ENCODE measurements around the gene NUP153.
A peak's percentile ranks its signal among the peaks of the same experiment; 100 is the strongest.

Gene NUP153

GRCh38 chr6:17705778-17706579, 746 bp downstream of the NUP153 start:
- Histone ChIP-seq H2AFZ (ENCODE audit: low read length) (peak overlapping the region; percentile 74), H3K4me3 (ENCODE audit: low read length, poor library complexity, severe bottlenecking) (peak overlapping the region; percentile 94), H3K9me2 (replicated peaks; ENCODE audit: low read depth, low read length) (no peaks in the 10 kb centered on the region), H4K20me1 (ENCODE audit: insufficient read depth, low read length, poor library complexity, severe bottlenecking) (peaks cover 39% of the 10 kb centered on the region), H3K4me1 (ENCODE audit: insufficient read depth, low read length, poor library complexity, severe bottlenecking) (peaks cover 18% of the 10 kb centered on the region), H3K9me3 (ENCODE audit: insufficient read depth, low read depth, low read length) (no peaks in the 10 kb centered on the region), H3K79me2 (ENCODE audit: insufficient read depth, low read length) (peaks cover 54% of the 10 kb centered on the region), H3K4me2 (ENCODE audit: low read depth, low read length, poor library complexity, severe bottlenecking) (peak overlapping the region; percentile 78), H3K27me3 (ENCODE audit: insufficient read depth, low read length, poor library complexity, severe bottlenecking) (no peaks in the 10 kb centered on the region), H3K36me3 (ENCODE audit: insufficient read depth, low read length) (no peaks in the 10 kb centered on the region), H3K9ac (ENCODE audit: low read depth, low read length, poor library complexity, severe bottlenecking) (peak overlapping the region; percentile 95), H3F3A (ENCODE audit: low read depth) (peaks cover 7% of the 10 kb centered on the region; the same call in 1 of the 2 replicates)
- TF ChIP-seq EZH2phosphoT487 (IDR thresholded peaks at IDR 0.05; ENCODE audit: borderline replicate concordance) (no peak), CTCF (conservative IDR thresholded peaks at IDR 0.05; ENCODE audit: low read length) (peak; percentile 31; the same call in 1 of the 2 replicates)

- H2AFZ ChIP-seq (ENCODE audit: low read length) = peak overlapping the region; percentile 9; the same call in 1 of the 2 replicates
Measured at GRCh38 chr6:17705428-17705777, 1.3 kb downstream of the NUP153 start.

GRCh38 chr6:17703256-17703694, 3.5 kb downstream of the NUP153 start:
- Histone ChIP-seq H3K36me3 (ENCODE audit: insufficient read depth, low read length) (0 out of 2 replicates have a peak, but pooled peaks cover under 1% of the 10 kb centered on the region), H3F3A (ENCODE audit: low read depth) (peaks cover 7% of the 10 kb centered on the region; the same call in 1 of the 2 replicates), H3K9me2 (replicated peaks; ENCODE audit: low read depth, low read length) (no peaks in the 10 kb centered on the region), H3K4me1 (ENCODE audit: insufficient read depth, low read length, poor library complexity, severe bottlenecking) (peaks cover 23% of the 10 kb centered on the region), H3K79me2 (ENCODE audit: insufficient read depth, low read length) (peaks cover 81% of the 10 kb centered on the region), H3K4me3 (ENCODE audit: low read length, poor library complexity, severe bottlenecking) (peak overlapping the region; percentile 94), H4K20me1 (ENCODE audit: insufficient read depth, low read length, poor library complexity, severe bottlenecking) (peaks cover 64% of the 10 kb centered on the region), H3K4me2 (ENCODE audit: low read depth, low read length, poor library complexity, severe bottlenecking) (peak overlapping the region; percentile 78), H3K27me3 (ENCODE audit: insufficient read depth, low read length, poor library complexity, severe bottlenecking) (no peaks in the 10 kb centered on the region), H2AFZ (ENCODE audit: low read length) (no peak overlapping the region), H3K9me3 (ENCODE audit: insufficient read depth, low read depth, low read length) (no peaks in the 10 kb centered on the region), H3K9ac (ENCODE audit: low read depth, low read length, poor library complexity, severe bottlenecking) (peak overlapping the region; percentile 95)
- TF ChIP-seq EZH2phosphoT487 (IDR thresholded peaks at IDR 0.05; ENCODE audit: borderline replicate concordance) = no peak
- TF ChIP-seq CTCF (conservative IDR thresholded peaks at IDR 0.05; ENCODE audit: low read length) = no peak

More at GRCh38 chr6:17705428-17705777, 1.3 kb downstream of the NUP153 start:
- Histone ChIP-seq H3F3A (ENCODE audit: low read depth) (peaks cover 7% of the 10 kb centered on the region; the same call in 1 of the 2 replicates), H3K36me3 (ENCODE audit: insufficient read depth, low read length) (no peaks in the 10 kb centered on the region), H3K4me1 (ENCODE audit: insufficient read depth, low read length, poor library complexity, severe bottlenecking) (peaks cover 23% of the 10 kb centered on the region), H3K79me2 (ENCODE audit: insufficient read depth, low read length) (peaks cover 59% of the 10 kb centered on the region), H3K4me3 (ENCODE audit: low read length, poor library complexity, severe bottlenecking) (peak overlapping the region; percentile 94), H3K4me2 (ENCODE audit: low read depth, low read length, poor library complexity, severe bottlenecking) (peak overlapping the region; percentile 78), H3K27me3 (ENCODE audit: insufficient read depth, low read length, poor library complexity, severe bottlenecking) (no peaks in the 10 kb centered on the region), H3K9me2 (replicated peaks; ENCODE audit: low read depth, low read length) (no peaks in the 10 kb centered on the region), H3K9me3 (ENCODE audit: insufficient read depth, low read depth, low read length) (no peaks in the 10 kb centered on the region), H4K20me1 (ENCODE audit: insufficient read depth, low read length, poor library complexity, severe bottlenecking) (peaks cover 45% of the 10 kb centered on the region), H3K9ac (ENCODE audit: low read depth, low read length, poor library complexity, severe bottlenecking) (peak overlapping the region; percentile 95)
- no peak for TF ChIP-seq EZH2phosphoT487 (IDR thresholded peaks at IDR 0.05; ENCODE audit: borderline replicate concordance)
